ENCODE data around the gene KRT7.

KRT7 gene

GRCh38 chr12:52199294-52199919, 33.6 kb upstream of the KRT7 start:
- no peak for DNase-seq (ENCODE audit: low read depth)

- DNase-seq (ENCODE audit: low read depth), result no peak
Observed at GRCh38 chr12:52200086-52200780, 32.8 kb upstream of the KRT7 start.

GRCh38 chr12:52200781-52201450, 32.1 kb upstream of the KRT7 start:
- DNase-seq (ENCODE audit: low read depth), result no peak

GRCh38 chr12:52201451-52201839, 31.6 kb upstream of the KRT7 start:
- no peak for DNase-seq (ENCODE audit: low read depth)

GRCh38 chr12:52202361-52203078, 30.5 kb upstream of the KRT7 start:
- no peak for DNase-seq (ENCODE audit: low read depth)

DNA sequence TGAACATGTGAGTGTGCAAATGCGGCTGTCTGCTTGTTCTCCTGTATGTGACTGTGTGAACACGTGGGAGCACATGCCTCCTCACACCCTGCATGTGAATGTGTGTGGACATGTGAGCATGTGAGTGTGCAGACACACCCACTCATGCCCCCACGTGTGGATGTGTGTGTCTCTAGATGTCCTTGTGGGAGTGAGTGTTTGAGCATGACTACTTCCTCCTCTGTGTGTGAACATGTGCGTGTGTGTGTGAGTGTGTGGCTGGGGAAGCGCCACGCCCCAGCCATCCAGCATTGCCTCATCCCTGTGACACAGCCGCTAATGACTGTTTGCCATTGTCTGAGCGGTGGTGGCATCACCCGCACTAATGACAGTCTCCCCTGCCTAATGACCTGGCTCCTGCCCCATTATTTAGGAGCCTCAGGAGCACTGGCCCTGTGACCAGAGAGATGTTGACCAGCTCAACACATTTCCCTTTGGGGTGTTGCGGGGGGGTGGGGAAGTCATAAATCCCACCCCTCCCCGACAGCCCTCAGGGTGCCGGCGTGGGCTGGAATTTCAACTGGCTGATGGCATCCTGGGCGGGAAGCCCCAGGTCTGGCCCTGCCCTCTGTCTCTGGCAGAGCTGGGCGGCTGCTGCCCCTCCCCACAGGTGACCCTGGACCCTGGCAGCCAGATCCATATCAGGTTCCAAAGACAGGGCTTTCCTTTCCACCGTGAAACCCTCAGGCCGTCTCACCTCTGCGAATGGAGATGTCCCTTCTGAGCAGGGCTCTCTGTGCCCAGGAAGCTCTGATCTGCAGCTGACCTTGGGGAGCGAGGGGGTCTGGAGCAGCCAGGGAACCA, 29.7 kb upstream of the KRT7 start:
- no peak for DNase-seq (ENCODE audit: low read depth)

DNA sequence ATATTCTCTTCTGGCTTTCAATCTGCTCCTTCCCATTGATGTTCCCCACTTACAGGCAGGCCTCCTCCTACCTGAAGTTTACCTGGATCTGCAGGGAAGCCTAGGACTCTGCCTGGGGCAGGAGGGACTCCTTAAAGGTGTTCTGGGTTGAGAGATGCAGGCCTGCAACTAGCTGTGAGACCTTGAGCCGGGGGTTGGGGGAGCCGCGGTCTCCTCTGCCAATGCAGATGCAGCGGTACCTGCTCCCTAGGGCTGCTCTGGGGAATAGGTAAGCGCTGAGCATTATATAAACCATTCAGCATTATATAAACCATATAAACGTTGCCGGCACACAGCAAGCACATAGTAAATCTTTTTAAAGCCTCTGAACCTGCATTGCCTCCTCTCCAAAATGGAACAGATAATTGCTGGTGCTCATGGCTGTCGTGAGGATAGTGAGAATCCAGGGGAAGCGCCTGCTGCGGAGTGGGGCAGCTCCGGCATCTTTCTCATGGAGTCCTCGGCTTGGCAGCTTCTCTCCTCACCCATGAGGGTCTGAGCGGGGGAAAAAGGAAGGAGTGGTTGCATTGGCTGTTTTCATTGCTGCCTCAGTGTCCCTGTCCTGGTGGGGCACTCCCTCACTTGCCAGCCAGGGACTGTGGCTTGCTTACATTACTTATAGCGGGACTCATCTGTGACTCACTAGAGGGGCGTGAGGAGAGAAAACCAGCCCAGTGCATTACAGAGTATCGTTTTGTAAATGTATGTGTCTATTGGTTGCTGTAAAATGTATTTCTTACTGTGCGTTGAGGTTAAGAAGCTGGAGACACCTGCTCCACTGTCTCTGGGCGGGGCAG, 28.7 kb upstream of the KRT7 start:
- DNase-seq (ENCODE audit: low read depth), result no peak

DNA sequence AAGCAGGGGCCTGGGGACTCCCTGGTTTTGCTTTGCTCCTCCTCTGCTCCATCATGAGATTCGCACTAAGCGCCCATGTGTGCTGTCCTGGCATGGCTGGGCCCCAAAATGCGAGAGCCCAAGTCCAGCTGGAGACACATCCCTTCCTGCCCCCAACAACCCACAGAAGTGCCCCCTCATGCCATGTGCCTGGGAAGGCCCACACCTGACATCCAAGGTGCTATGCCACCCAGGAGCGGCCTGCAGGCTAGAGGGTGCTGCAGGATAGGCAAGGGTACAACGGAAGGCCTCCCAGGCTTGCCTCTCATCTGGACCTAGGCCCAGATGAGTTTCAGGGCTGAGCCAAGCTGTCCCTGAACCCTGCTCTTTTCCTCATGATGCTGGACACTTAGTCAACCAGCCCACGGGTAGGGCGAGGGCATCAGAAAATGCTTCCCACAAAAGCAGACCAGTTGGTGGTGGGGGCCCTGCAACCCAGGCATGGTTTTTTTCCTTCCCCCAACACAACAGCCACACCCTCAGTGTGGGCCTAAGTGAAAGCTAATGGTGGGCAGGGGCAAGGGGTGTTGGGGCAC, 28.0 kb upstream of the KRT7 start:
- DNase-seq (ENCODE audit: low read depth), result no peak

GRCh38 chr12:52205612-52206303, 27.3 kb upstream of the KRT7 start:
- DNase-seq (ENCODE audit: low read depth), result no peak

GRCh38 chr12:52206304-52207040, 26.6 kb upstream of the KRT7 start:
- no peak for DNase-seq (ENCODE audit: low read depth)

- no peak for DNase-seq (ENCODE audit: low read depth)
Observed at GRCh38 chr12:52207106-52207505, 25.9 kb upstream of the KRT7 start.

- no peak for DNase-seq (ENCODE audit: low read depth)
Observed at GRCh38 chr12:52207895-52208294, 25.1 kb upstream of the KRT7 start.

DNA sequence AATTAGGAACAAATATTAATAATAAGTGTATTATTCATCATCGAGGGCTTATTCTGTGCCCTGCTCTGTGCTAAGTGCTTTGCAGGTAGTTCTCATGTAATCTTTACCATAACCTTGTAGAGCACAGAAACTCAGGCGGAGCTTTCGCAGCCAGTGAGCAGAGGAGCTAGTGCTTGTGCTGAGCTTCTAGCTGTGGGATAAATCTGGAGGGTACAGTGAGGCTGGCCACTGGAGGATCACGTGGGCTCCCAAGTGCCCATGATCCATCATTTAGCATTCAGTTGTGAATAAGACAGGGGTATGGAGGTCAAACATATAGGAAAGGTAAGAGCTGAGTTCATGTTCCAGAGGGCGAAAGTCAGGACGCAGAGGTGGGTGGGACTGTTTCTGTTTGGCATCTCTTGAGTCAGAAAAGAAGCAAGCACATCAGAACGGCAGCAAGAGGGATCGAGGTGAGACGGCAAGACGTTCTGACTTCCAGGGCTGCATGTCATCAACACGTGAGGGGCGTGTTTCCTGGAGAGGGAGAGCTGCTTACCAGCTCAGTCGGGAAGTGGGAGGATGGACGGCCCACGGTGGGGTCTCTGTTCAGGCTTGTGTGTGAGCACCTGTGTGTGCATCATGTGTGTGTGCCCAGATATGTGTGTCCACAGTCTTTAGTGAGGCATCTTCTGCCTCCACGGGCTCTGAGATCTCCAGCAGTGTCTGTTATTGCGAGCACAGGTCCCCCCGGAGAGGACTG, 24.4 kb upstream of the KRT7 start:
- DNase-seq (ENCODE audit: low read depth), result no peak

DNA sequence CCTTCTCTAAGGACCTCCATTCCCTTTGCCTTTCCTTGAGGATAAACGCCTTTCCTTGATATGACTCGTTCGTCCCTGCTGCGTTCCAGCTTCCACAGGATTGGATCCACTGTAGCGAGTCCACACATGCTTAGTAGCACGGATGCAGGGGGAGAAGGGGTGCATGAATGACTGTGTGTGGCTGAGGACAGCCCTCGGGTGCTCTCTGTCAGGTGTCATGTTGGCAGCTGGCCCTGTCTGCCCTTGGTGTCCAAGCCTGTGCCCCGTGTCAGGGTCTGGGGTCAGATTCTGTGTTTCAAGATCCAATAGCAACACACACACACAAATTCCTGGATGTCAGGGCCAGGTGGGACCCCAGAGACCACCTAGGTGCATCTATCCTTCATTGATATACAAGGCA, 23.7 kb upstream of the KRT7 start:
- no peak for DNase-seq (ENCODE audit: low read depth)

- no peak for DNase-seq (ENCODE audit: low read depth)
Observed at GRCh38 chr12:52210186-52210924, 22.7 kb upstream of the KRT7 start.

DNA sequence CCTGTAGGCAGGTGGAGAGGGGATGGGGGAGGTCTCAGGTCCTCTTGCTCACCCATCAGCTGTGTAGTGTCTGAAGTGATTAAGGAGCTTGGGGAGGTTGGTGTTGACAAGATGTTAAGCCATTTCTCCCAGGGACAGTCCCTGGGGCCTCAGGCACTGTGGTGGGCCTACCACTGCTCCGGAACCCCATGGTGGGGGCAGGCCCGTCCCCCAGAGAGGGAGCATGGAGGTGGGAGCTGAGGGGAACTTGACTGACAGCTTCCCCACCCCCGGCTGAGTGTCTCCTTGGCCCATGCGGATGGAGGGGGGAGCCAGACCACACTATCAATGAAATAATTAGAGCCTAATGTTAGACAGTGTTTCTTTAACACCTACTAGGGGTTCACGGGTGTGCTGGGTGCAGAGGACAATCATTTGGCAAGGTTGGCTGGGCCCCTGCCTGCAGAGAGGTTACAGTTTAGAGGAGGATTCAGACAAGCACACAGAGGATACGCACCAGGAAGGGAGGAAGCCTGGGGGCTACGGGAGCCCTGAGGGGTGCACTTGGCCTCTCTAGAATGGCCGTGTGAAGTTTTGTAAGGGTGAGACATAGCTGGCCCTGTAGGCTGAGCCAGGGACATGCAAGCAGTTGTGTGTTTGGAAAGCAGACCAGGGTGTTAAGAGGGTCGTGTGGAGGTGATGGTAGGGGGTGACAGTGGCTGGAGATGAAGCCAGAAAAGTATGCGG, 22.0 kb upstream of the KRT7 start:
- DNase-seq (ENCODE audit: low read depth), result no peak

Measured in activated T-cell treated with anti-CD3 and anti-CD28 coated beads for 24 hours (primary cell).